Activated CD4-positive, alpha-beta memory T cell treated with anti-CD3 and anti-CD28 coated beads, Interleukin-2, amount 10 ng/mL, durations not matched to agents 7 days and 5 days (primary cell): ENCODE data around the gene YIF1A. TPM values are rescaled to one million over a fixed set of nuclear protein-coding genes. Genes with fewer than 3 reads are reported as not detected.
"Not testable (repeated sequence)": the region's sequence is repeated elsewhere in the genome, so short reads cannot be mapped to it uniquely, and the experiment has no call there.

Source experiments
- CTCF ChIA-PET: fragments of 350-600 bp; sonication (Branson Sonifier 250); formaldehyde crosslinking; loops from one replicate; lab custom pipeline; 2021; ENCODE audit warnings: antibody characterized with exemption, inconsistent platforms; lab: Charles Lee
- POLR2A ChIA-PET: fragments of 350-600 bp; sonication (Branson Sonifier 250); formaldehyde crosslinking; loops from one replicate; lab custom pipeline; 2021; ENCODE audit warnings: antibody characterized with exemption; lab: Charles Lee
- DNase-seq: peaks from one replicate; pipeline ENCODE4 v3.0.0-alpha.2; 2020
- H3K27ac Mint-ChIP-seq: one replicate; pipeline ENCODE4 v1.8.0; 2021; ENCODE audit warnings: mild to moderate bottlenecking, mixed read lengths
- H3K27me3 Mint-ChIP-seq: one replicate; pipeline ENCODE4 v1.8.0; 2021; ENCODE audit warnings: mixed read lengths
- H3K36me3 Mint-ChIP-seq: one replicate; pipeline ENCODE4 v1.8.0; 2021; ENCODE audit warnings: low read depth, mixed read lengths
- H3K4me1 Mint-ChIP-seq: one replicate; pipeline ENCODE4 v1.8.0; 2021; ENCODE audit warnings: mixed read lengths
- H3K4me3 Mint-ChIP-seq: one replicate; pipeline ENCODE4 v1.8.0; 2021; ENCODE audit warnings: mild to moderate bottlenecking, mixed read lengths
- H3K9me3 Mint-ChIP-seq: one replicate; pipeline ENCODE4 v1.8.0; 2021; ENCODE audit warnings: mixed read lengths
- total RNA-seq, 2 experiments: library from RNA; stranded (reverse); gene quantifications; one replicate each; pipeline ENCODE4 v1.2.3, GENCODE V29; 2021

The YIF1A gene
- total RNA-seq, 2 experiments from 2014 or later = 49.5 to 52.5 TPM

DNA sequence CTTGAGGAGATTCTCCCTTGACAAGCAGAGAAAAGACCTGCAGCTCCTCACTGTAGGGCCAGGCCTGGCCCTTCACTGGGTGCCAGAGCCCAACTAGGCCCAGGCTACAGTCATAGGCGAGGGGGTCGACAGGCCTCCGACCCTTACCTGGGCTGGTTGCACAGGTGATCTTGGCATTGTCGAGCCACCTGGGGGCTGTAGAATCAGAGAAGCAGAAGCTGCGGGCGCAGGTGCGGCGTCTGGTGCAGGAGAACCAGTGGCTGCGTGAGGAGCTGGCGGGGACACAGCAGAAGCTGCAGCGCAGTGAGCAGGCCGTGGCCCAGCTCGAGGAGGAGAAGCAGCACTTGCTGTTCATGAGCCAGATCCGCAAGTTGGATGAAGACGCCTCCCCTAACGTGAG, 27.4 kb downstream of the YIF1A start:
- Mint-ChIP-seq H3K4me1 (peaks cover 20% of the 10 kb centered on the region), H3K4me3 (no peak overlapping the region), H3K27ac (no peak overlapping the region), H3K9me3 (no peaks in the 10 kb centered on the region), H3K36me3 (peaks cover 33% of the 10 kb centered on the region), H3K27me3 (no peaks in the 10 kb centered on the region)
- POLR2A ChIA-PET = interaction anchor here (0.8 to 1.0 kb wide), 2 partner anchors 12 to 17 kb away, joined by 3 read pairs; partner anchors contain the start of gene CNIH2
- CTCF ChIA-PET = interaction anchor here (0.6 to 1.2 kb wide), 3 partner anchors 27 to 255 kb away, joined by 3 read pairs; no protein-coding TSS in a partner anchor
- DNase-seq = no peak

DNA sequence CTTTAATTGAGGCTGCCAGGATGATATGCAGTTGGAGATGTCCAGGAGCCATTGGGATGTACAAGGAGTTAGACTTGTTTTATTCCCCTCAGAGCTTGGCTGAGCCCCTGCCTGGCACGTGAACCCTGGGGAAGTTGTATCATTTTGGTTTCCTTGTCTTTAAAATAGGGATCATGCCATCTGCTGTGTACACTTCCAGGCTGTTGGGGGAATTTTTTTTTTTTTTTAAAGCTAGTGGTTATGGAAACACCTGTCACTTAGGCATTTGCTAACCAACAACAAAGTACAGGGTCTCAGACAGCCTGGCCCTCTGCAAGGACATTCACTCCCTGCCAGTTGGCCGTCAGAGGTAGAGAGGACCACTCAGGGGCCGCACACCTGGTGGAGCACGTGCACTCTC, 29.0 kb downstream of the YIF1A start:
- Mint-ChIP-seq H3K36me3 (peaks cover 33% of the 10 kb centered on the region), H3K4me3 (no peak overlapping the region)
- POLR2A ChIA-PET = interaction anchor here (0.9 kb wide), 1 partner anchor 12 kb away, joined by 3 read pairs; no protein-coding TSS in a partner anchor

DNA sequence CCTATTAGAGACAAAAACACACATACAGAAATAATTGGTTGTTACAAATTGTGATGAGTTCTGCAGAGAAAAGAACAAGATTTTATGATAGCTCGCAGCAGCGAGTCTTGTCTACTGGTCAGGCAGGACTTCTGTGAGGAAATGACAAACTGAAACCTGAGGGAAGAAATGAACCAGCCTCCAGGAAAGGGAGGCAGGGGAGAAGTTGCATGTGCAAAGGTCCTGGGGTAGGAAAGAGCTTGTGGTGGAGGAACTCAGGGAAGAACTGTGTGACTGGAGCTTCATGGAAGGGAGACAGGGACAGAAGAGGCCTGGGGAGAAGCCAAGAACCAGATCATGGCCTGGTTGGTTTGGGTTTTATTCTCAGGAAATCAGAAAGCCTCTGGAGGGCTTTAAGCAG, 29.7 kb downstream of the YIF1A start:
- ChIA-PET POLR2A (interaction anchor here (1.3 to 1.4 kb wide), 2 partner anchors 20 to 22 kb away, joined by 5 to 6 read pairs; no protein-coding TSS in a partner anchor), CTCF (interaction anchor here (0.8 to 1.9 kb wide), 5 partner anchors 10 to 133 kb away, joined by 3 to 5 read pairs (median 4); no protein-coding TSS in a partner anchor)

More for the DNA sequence above, 29.0 kb downstream of the YIF1A start:
- no peak overlapping the region for H3K27ac Mint-ChIP-seq
- H3K4me1 Mint-ChIP-seq = peaks cover 30% of the 10 kb centered on the region
- DNase-seq = no peak
- no peaks in the 10 kb centered on the region for H3K27me3 Mint-ChIP-seq
- CTCF ChIA-PET = interaction anchor here (0.8 to 1.9 kb wide), 3 partner anchors 21 to 103 kb away, joined by 3 to 5 read pairs (median 4); no protein-coding TSS in a partner anchor
- no peaks in the 10 kb centered on the region for H3K9me3 Mint-ChIP-seq

DNA sequence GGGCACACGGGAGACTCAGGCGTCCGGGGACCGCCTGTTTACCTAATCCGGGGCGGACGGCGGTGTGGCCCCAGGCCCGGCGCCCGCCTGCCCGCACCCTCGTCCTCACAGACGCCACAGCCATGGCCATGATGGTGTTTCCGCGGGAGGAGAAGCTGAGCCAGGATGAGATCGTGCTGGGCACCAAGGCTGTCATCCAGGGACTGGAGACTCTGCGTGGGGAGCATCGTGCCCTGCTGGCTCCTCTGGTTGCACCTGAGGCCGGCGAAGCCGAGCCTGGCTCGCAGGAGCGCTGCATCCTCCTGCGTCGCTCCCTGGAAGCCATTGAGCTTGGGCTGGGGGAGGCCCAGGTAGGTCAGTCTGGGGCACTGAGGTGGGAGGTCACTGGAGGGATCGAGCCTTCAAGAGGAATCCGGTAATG, 30.5 kb downstream of the YIF1A start:
- Mint-ChIP-seq H3K9me3 (no peaks in the 10 kb centered on the region), H3K36me3 (peaks cover 24% of the 10 kb centered on the region), H3K27me3 (no peaks in the 10 kb centered on the region), H3K4me1 (peaks cover 30% of the 10 kb centered on the region), H3K27ac (peak overlapping the region; percentile 99), H3K4me3 (peak overlapping the region; percentile 93)
- ChIA-PET POLR2A (interaction anchor here (1.0 to 1.4 kb wide), 3 partner anchors 21 to 35 kb away, joined by 3 to 6 read pairs (median 5); no protein-coding TSS in a partner anchor), CTCF (interaction anchor here (0.6 to 1.9 kb wide), 9 partner anchors 11 to 233 kb away, joined by 3 to 5 read pairs (median 3); no protein-coding TSS in a partner anchor)
- DNase-seq = no peak

More for the DNA sequence above, 29.7 kb downstream of the YIF1A start:
- H3K27me3 Mint-ChIP-seq = no peaks in the 10 kb centered on the region
- peak overlapping the region; percentile 93 for H3K4me3 Mint-ChIP-seq
- DNase-seq = no peak
- H3K36me3 Mint-ChIP-seq = peaks cover 28% of the 10 kb centered on the region
- no peaks in the 10 kb centered on the region for H3K9me3 Mint-ChIP-seq
- H3K27ac Mint-ChIP-seq = peak overlapping the region; percentile 24
- H3K4me1 Mint-ChIP-seq = peaks cover 30% of the 10 kb centered on the region

DNA sequence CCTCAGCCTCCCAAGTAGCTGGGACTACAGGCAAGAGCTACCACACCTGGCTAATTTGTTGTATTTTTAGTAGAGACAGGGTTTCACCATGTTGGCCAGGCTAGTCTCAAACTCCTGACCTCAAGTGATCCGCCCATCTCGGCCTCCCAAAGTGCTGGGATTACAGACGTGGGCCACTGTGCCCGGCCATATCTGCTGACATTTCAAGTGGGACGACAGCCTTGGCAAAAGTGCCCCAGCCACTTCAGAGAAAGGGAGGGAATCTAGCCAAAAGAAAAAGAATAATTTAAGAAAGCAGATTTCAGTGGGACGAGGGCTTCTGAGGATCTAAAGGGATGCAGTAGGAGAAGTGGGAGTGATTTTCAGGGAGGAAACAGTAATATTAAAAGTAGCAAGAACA, 35.9 kb downstream of the YIF1A start:
- POLR2A ChIA-PET, H3K27me3 Mint-ChIP-seq, H3K9me3 Mint-ChIP-seq, H3K36me3 Mint-ChIP-seq, H3K27ac Mint-ChIP-seq, DNase-seq, H3K4me3 Mint-ChIP-seq: not testable (repeated sequence)
- H3K4me1 Mint-ChIP-seq = peaks cover 19% of the 10 kb centered on the region
- CTCF ChIA-PET = interaction anchor here (1.1 kb wide), 1 partner anchor 60 kb away, joined by 3 read pairs; no protein-coding TSS in a partner anchor

DNA sequence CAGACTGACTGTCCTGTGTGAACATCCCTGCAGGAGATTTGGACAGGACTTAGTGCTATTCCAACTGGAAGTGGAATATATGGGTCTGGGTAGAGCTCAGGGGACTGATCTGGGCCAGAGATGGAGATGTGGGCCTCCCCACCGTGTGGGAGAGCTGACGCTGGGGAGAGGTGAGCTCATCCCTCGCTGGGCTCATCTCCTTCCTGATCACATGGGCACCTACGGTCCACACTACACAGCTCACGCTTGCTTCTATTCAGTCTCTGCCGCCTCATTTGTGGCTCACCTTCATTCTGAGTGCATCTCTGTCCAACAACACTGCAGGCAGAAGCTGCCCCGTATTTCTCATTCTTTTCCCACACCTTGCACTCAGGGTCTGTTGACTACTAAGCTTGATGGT, 37.1 kb downstream of the YIF1A start:
- Mint-ChIP-seq H3K27me3 (no peaks in the 10 kb centered on the region), H3K4me3 (no peak overlapping the region), H3K36me3 (peaks cover 12% of the 10 kb centered on the region), H3K4me1 (peaks cover 16% of the 10 kb centered on the region), H3K9me3 (no peaks in the 10 kb centered on the region), H3K27ac (no peak overlapping the region)
- ChIA-PET CTCF (no interaction called here), POLR2A (interaction anchor here (1.4 to 1.8 kb wide), 2 partner anchors 15 kb away, joined by 3 to 4 read pairs; no protein-coding TSS in a partner anchor)
- no peak for DNase-seq

DNA sequence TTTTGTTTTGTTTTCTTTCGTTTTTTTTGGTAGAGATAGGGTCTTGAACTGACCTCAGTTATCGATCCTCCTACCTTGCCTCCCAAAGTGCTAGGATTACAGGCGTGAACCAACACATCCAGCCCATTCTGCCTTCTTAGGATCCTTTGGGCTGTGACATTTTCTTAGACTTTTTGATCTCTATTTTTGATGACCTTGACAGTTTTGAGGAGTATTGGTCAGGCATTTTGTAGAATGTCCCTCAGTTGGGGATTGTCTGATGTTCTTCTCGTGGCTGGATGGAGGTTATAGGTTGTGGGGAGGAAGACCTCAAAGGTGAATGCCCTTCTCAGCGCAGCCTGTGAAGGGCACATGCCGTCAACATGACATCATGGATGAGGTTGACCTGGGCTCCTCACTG, 40.0 kb downstream of the YIF1A start:
- DNase-seq = no peak
- Mint-ChIP-seq H3K4me1 (peaks cover 5% of the 10 kb centered on the region), H3K9me3 (no peaks in the 10 kb centered on the region), H3K27ac (no peak overlapping the region), H3K27me3 (no peaks in the 10 kb centered on the region), H3K36me3 (peaks cover 16% of the 10 kb centered on the region), H3K4me3 (no peak overlapping the region)
- ChIA-PET POLR2A (no interaction called here), CTCF (no interaction called here)

DNA sequence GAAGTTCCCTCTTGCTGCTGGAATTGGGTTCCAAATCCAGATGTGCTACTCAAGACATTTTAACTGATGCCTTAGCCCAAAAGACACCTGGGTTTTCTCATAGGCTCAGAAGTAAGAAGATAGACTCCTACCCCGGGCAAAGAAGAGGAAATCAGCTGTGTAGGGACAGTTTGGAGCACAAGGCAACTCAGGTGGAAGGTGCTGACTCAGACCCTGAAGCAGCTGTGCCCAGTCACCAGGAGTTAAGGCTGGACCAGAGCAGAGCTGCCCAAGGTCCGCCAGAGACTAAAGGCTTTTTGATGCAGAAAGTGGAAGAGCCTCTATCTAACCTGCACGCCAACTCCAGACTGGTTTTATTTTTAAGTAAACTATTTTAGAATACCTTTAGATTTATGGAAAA, 41.1 kb downstream of the YIF1A start:
- H3K36me3 Mint-ChIP-seq = peaks cover 16% of the 10 kb centered on the region
- DNase-seq = no peak
- no peaks in the 10 kb centered on the region for H3K9me3 Mint-ChIP-seq
- POLR2A ChIA-PET = interaction anchor here (1.0 kb wide), 1 partner anchor 34 kb away, joined by 3 read pairs; no protein-coding TSS in a partner anchor
- no peak overlapping the region for H3K4me3 Mint-ChIP-seq
- CTCF ChIA-PET = no interaction called here
- H3K27me3 Mint-ChIP-seq = no peaks in the 10 kb centered on the region
- peaks cover 5% of the 10 kb centered on the region for H3K4me1 Mint-ChIP-seq
- no peak overlapping the region for H3K27ac Mint-ChIP-seq

DNA sequence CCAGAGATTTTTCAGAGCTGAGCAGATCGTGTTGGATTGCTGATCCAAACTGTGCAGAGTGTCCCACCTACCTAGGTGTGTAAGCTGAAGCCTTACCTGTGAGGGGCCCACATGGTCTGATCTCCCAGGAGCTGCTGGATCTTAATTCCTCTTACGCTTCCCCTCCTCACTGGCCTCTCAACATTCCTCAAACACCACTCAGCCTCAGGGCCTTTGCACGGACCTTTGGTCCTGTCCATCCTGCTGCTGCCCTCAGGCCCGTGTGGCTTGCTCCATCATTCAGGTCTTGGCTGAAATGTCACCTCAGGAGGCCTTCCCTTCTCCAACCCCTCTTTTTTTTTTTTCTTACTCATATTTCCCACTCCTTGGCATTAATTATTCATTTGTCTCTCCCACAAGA, 41.6 kb downstream of the YIF1A start:
- POLR2A ChIA-PET = interaction anchor here (1.0 kb wide), 1 partner anchor 35 kb away, joined by 3 read pairs; no protein-coding TSS in a partner anchor
- Mint-ChIP-seq H3K27ac (no peak overlapping the region), H3K4me3 (no peak overlapping the region), H3K9me3 (no peaks in the 10 kb centered on the region), H3K27me3 (no peaks in the 10 kb centered on the region), H3K4me1 (peaks cover 5% of the 10 kb centered on the region), H3K36me3 (peaks cover 16% of the 10 kb centered on the region)
- CTCF ChIA-PET = no interaction called here
- no peak for DNase-seq

DNA sequence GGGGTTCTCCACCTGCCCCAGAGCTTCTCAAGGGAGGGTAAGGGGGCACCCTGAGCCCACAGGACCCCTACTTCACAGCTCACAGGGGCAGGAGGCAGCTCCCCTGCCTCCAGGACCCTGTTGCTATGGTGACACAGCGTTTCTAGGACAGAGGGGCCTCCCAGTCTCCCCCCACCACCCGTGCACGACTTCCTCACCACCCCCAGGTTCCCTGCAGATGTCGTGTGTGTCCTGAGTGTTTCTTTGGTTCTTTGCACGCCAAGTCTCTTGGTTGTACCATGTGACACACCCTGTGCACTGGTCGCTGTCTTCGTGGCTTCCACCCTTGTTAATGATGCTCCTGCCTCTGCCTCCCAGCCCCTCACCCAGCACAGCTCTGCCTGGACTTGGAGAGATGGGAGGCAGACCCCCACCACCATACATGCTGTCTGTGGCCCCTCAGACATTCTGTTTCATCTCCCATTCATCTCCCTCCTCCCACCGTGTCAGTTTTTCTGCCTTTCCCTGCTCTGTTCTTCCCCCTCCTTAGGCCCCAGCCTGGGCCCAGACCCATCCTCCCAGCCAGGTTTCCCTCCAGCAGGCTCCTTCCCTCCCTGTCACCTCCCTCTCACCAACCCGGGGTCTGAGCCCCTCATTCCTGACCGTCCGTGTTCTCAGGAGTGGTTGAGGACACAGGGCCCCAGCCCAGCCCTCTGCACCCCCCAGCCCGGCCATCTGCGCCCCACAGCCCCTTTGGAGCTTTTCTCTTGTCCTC, 45.0 kb downstream of the YIF1A start:
- ChIA-PET POLR2A (no interaction called here), CTCF (no interaction called here)
- no peaks in the 10 kb centered on the region for H3K4me1 Mint-ChIP-seq
- no peak overlapping the region for H3K27ac Mint-ChIP-seq
- peaks cover 21% of the 10 kb centered on the region for H3K36me3 Mint-ChIP-seq
- H3K4me3 Mint-ChIP-seq = no peak overlapping the region
- H3K9me3 Mint-ChIP-seq = no peaks in the 10 kb centered on the region
- H3K27me3 Mint-ChIP-seq = no peaks in the 10 kb centered on the region
- no peak for DNase-seq

DNA sequence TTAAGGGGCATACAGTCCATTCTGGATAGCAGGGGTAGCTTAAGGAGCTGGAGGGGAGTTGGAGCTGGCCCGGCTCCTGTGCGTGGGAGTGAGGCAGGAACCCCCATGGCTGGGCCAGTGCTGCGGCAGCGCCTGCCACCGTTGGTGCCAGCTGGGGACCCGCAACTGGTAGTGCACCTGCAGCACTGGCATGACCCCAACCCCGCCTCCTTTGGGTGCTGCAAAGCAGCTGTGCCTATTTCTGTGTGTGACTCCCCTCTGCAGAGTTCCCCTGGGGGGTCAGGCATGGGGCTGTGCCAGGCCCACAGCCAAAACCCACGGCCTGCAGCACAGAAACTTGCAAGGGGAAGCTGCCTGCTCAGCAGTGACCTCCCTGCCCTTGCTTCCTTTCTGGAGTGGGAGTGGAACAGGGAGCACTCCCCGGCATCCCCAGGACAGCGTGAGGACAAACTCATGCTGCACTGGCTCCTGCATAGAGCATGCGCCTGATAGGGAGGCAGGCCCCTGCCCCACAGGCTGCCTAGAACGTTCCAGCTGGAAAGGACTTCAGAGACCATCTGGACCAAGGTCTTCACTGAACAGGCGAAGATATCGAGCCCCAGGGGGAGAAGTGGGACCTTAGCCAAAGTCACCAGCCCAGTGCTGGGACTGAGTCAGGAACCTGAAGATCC, 46.7 kb downstream of the YIF1A start:
- DNase-seq = no peak
- POLR2A ChIA-PET = interaction anchor here (1.0 kb wide), 1 partner anchor 11 kb away, joined by 3 read pairs; no protein-coding TSS in a partner anchor
- H3K27me3 Mint-ChIP-seq = no peaks in the 10 kb centered on the region
- H3K36me3 Mint-ChIP-seq = peaks cover 19% of the 10 kb centered on the region
- no peak overlapping the region for H3K27ac Mint-ChIP-seq
- CTCF ChIA-PET = no interaction called here
- H3K9me3 Mint-ChIP-seq = no peaks in the 10 kb centered on the region
- H3K4me3 Mint-ChIP-seq = no peak overlapping the region
- no peaks in the 10 kb centered on the region for H3K4me1 Mint-ChIP-seq

DNA sequence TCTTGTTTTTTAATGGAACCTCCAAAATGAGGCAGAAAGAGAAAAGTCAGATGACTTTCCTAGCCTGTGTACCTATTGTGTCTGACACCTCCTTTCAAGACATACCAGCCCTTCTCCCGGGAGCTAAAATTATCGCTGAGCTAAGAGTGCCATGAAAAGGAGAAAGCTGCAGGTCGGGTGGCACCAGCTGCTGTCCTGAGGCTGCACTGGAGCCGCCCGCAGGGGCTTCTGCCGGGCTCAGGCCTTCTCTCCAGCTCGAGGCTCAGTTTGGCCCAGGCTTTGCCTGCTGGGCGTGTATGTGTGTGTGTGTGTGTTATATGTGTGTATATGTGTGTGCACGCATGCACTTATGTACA, 48.2 kb downstream of the YIF1A start:
- H3K4me1 Mint-ChIP-seq = no peaks in the 10 kb centered on the region
- no peaks in the 10 kb centered on the region for H3K9me3 Mint-ChIP-seq
- no peaks in the 10 kb centered on the region for H3K27me3 Mint-ChIP-seq
- H3K27ac Mint-ChIP-seq = peak overlapping the region; percentile 35
- no peak for DNase-seq
- peaks cover 16% of the 10 kb centered on the region for H3K36me3 Mint-ChIP-seq
- CTCF ChIA-PET = interaction anchor here (1.0 to 1.8 kb wide), 2 partner anchors 18 to 145 kb away, joined by 4 to 5 read pairs; no protein-coding TSS in a partner anchor
- POLR2A ChIA-PET = no interaction called here
- no peak overlapping the region for H3K4me3 Mint-ChIP-seq
